ENCODE measurements around the gene ZNF407.
"Not testable (repeated sequence)": the region's sequence is repeated elsewhere in the genome, so short reads cannot be mapped to it uniquely, and the experiment has no call there.

Gene ZNF407

DNA sequence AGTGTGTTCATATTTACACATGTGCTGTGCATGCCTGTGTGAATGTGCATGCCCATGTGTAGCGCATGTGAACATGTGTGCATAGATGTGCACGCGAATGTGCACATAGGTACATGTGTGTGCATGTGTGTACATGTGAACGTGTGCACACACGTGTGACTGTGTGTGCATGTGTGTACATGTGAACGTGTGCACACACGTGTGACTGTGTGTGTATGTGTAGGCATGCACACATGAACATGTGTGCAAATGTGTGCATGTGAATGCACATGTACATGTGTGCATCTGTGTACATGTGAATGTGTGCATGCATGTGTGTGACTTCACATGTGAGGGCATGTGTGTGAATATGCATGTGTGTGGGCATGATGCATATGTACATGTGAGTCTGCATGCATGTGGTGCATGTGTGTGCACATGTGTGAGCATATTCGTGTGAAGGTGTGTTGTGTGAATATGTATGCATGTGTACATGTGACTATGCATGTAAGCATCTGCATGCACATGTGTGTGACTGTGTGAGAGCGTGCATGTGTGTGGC is 488.9 kb downstream of the ZNF407 start:
- in situ Hi-C loops (cut with HindIII; ENCODE audit: low pct_unique_long_range_greater_than_20kb, low sequenced_read_pairs), result no loop called here
- no peak for DNase-seq (ENCODE audit: low read depth in 1 of 2, low spot score in 1 of 2)
- TF ChIP-seq JUND (IDR thresholded peaks at IDR 0.05; ENCODE audit: low read depth), result no peak

DNA sequence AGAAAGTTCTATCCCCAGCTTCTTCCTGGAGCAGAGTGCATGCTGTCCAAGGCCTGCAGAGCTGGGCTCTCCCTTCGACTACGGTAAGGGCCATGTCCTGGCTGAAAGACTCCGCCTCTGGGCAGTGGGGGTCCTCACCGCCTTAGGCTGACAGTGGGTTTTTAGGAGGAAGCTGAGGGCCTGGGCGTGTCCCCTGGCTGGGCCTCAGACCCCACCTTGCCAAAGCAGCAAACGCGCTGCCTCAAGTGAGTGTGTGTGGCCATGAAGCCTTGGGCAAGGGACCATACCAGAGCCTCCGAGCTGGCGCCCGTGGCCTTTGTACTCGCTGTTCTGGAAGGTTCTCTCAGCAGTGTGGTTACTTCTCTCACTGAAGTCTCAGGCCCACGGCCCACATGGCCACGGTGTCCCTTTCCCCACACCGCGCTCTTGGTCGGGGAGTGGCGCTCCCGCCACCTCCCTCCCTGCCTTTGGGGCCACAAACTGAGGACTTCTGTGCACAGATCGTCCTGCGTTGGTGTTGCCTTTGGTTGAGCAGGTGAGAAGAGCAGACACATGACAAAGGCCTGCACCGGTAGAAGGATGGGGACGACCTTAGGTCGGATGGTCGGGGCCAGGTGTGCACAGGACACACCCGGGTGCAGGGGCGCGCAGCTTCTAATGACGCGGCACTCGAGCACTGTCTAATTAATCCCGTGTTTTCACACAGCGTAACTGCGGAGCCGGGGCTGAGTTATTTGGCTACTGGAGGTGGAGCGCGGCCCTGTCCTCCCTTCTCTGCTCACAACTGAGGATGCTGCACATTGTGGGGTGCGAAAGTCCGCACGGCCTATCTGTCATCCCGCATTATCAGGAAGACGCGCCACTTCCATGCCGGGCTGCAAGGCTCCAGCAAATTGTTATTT is 489.7 kb downstream of the ZNF407 start:
- no peak for DNase-seq (ENCODE audit: low read depth in 1 of 2, low spot score in 1 of 2)
- no peak for TF ChIP-seq JUND (IDR thresholded peaks at IDR 0.05; ENCODE audit: low read depth)
- in situ Hi-C loops (cut with HindIII; ENCODE audit: low pct_unique_long_range_greater_than_20kb, low sequenced_read_pairs), result no loop called here

DNA sequence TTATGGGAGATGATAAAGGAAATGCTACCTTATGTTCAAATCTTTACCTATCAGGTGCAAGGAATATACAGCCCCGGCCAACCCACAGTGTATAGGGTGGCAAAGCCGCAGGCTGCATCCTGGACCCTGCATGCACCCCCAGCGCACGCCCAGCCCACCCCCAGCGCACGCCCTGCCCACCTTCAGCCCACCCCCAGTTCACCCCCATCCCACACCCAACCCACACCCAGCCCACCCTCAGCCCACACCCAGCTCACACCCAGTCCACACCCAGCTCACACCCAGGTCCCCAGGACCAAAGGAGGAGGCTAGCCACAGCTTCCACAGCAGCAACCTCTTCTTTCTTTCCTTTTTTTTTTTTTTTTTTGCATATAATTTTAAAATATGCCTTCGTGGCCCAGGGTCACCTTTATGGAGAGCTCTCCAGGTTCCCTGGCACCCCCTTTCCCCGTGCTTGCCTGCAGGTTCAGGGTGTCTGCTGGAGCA is 490.4 kb downstream of the ZNF407 start:
- in situ Hi-C loops (cut with HindIII; ENCODE audit: low pct_unique_long_range_greater_than_20kb, low sequenced_read_pairs), result no loop called here
- no peak for TF ChIP-seq JUND (IDR thresholded peaks at IDR 0.05; ENCODE audit: low read depth)
- no peak for DNase-seq (ENCODE audit: low read depth in 1 of 2, low spot score in 1 of 2)

DNA sequence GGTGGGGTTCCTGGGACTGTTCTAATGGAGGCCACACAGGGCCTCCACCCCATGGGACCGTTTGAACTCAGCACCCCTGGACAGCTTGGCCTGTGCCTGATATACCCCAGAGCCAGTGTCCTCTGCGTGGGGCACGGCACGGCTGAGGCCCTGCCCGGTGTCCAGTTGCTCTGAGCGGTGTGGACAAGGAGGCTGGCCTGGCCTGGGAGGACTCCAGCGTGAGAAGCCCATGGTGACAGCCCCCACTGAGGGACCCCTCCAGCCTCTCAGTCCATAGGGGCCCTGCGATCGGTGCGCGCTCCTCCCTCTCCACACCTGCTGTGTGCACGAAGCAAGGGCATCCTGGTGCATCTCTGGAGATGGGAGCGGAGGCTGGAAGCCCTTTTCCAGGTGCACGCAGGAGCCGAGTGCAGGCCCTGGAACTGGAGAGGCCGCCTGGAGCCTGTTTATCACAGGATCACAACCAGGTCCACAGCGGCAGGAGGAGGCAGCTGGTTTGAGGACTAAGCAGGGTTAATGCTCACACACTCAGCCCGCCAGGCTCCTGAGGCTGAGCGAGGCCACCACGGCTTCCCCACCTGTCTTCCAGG is 491.0 kb downstream of the ZNF407 start:
- in situ Hi-C loops (cut with HindIII; ENCODE audit: low pct_unique_long_range_greater_than_20kb, low sequenced_read_pairs), result no loop called here
- TF ChIP-seq JUND (IDR thresholded peaks at IDR 0.05; ENCODE audit: low read depth), result no peak
- no peak for DNase-seq (ENCODE audit: low read depth in 1 of 2, low spot score in 1 of 2)

DNA sequence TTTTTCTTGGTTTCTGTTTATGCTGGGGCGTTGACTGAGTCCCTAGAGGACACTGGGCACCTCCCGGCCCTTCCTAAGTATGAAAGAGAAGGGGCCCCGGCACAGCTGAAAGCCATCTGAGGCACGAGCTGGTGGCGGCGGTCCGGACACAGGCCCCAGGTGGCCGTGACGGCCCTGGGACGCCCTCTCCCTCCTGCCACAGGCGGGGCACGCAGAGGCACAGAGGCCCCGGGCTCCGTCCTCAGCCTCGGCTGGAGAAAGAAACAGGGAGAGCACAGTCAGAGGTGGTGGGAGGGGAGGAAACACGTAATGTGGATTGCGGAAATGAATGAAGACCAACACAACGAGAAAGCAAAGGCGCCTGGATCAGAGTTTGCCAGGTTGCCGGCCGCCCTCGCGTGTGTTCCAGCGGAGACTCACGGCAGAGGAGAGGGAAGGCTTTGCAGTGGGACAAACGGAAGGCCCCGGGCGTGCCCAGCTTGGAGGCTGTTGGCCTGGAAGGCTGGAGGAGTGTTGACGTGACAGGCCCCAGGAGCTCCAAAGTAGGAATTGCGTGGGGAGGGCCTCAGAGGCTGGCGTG is 492.2 kb downstream of the ZNF407 start:
- in situ Hi-C loops (cut with HindIII; ENCODE audit: low pct_unique_long_range_greater_than_20kb, low sequenced_read_pairs), result no loop called here
- no peak for TF ChIP-seq JUND (IDR thresholded peaks at IDR 0.05; ENCODE audit: low read depth)

DNA sequence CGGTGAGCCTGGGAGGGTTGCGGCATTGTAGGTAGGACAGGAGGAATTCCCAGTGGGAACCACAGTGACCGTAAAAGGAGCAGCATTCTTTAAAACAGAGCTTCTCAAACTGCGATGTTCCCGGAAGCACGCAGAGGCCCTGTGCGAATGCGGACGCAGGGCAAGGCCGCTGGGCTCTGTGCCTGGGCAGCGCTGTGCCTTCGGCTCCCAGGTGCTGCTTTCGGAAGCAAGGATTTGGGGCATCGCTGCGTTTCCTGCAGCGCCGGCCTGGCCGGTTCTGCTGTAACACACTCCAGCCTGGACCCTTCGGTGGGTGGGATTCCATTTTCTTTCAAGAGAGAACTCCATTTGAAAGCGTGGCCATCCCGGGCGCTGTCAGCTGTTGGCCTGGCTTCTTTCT is 492.7 kb downstream of the ZNF407 start:
- TF ChIP-seq JUND (IDR thresholded peaks at IDR 0.05; ENCODE audit: low read depth), result no peak
- in situ Hi-C loops (cut with HindIII; ENCODE audit: low pct_unique_long_range_greater_than_20kb, low sequenced_read_pairs), result no loop called here
- no peak for DNase-seq (ENCODE audit: low read depth in 1 of 2, low spot score in 1 of 2)

More for the DNA sequence above, 492.2 kb downstream of the ZNF407 start:
- no peak for DNase-seq (ENCODE audit: low read depth in 1 of 2, low spot score in 1 of 2)

DNA sequence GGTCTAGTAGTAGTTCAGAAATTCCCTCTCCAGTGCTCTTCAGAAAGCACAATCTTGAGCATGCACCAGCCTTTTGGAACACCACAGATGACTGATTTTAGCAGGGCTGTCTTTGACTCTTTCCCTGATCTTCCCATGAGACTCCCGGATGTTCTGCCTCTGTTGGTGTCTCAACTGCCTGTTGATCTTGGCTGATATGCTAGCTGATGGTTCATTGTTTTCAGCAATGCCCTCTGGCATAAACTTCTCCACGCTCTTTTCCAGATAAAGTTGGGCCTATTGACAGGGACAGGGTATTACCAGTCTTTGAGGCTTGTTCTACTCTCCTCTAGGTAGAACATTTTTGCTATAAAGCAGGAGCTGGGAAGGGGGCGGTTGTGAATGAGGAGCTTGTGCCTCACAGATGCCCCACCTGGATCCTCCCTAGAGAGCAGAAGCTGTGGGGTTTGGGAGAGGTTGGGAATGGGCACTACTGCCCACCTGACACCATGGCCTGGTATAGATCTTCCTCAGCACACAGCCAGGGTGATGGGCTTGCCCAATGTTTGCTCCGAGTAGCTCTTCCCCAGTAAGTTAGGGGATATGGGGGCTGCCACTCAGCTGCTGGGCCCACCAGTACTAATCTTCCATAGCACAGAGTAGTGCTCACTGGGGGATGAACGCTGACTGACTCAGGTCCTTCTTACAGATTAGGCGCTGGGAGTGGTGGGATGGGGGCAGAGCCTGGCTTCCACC is 500.0 kb downstream of the ZNF407 start:
- TF ChIP-seq JUND (IDR thresholded peaks at IDR 0.05; ENCODE audit: low read depth), result no peak
- in situ Hi-C loops (cut with HindIII; ENCODE audit: low pct_unique_long_range_greater_than_20kb, low sequenced_read_pairs), result no loop called here
- DNase-seq (ENCODE audit: low read depth in 1 of 2, low spot score in 1 of 2), result no peak

DNA sequence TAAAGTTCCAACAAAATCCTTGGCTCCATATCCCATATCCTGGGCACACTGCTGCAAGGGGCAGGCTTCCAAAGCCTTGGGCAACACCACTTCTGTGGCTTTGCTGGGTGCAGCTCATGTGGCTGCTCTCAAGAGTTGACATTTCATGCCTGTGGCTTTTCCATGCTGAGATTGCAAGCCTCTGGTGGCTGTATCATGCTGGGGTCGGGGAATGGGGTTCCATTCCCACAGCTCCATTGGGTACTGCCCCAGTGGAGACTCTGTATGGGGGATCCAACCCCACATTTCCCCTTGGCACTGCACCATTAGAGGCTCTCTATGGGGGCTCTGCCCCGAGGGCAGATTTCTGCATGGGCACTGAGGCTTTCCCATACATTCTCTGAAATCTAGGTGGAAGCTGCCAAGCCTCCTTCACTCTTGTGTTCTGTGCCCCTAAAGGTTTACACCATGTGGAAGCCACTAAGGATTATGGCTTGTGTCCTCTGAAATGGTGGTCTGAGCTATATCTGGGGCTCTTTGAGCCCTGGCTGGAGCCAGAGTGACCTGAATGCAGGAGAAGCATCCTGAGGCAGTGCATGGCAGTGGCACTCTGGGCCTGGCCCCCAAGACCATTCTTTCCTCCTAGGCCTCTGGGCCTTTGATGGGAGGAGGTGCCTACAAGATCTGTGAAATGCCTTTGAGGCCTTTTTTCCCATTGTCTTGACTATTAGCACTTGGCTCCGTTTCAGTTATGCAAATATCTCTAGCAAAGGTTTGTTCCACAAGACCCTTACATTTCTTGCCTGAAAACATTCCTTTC is 503.4 kb downstream of the ZNF407 start:
- in situ Hi-C loops (cut with HindIII; ENCODE audit: low pct_unique_long_range_greater_than_20kb, low sequenced_read_pairs), result no loop called here
- DNase-seq (ENCODE audit: low read depth in 1 of 2, low spot score in 1 of 2), result no peak
- no peak for TF ChIP-seq JUND (IDR thresholded peaks at IDR 0.05; ENCODE audit: low read depth)

DNA sequence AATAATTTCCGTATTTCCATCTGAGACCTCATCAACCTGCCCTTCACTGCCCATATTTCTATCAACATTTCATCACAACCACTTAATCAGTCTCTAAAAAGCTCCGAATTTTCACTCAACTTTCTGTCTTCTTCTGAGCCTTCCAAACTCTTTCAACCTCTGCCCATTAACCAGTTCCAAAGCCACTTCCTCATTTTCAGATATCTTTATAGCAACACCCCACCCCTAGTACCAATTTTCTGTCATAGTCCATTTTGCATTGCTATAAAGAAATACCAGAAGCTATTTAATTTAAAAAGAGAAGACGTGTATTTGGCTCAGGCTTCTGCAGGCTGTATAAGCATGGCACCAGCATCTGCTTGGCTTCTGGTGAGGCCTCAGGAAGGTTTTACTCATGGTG is 504.2 kb downstream of the ZNF407 start:
- in situ Hi-C loops (cut with HindIII; ENCODE audit: low pct_unique_long_range_greater_than_20kb, low sequenced_read_pairs), result no loop called here
- DNase-seq (ENCODE audit: low read depth in 1 of 2, low spot score in 1 of 2), result no peak
- TF ChIP-seq JUND (IDR thresholded peaks at IDR 0.05; ENCODE audit: low read depth), result no peak

DNA sequence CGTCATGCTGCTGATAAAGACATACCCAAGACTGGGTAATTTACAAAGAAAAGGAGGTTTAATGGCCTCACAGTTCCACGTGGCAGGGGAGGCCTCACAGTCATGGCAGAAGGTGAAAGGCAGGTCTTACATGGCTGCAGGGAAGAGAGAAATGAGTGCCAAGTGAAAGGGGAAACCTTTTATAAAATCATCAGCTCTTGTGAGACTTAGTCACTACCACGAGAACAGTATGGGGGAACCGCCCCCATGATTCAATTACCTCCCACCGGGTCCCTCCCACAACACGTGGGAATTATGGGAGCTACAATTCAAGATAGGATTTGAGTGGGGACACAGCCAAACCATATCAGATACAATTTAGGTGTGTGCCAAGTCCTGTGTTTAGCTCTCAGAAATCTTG is 506.4 kb downstream of the ZNF407 start:
- in situ Hi-C loops (cut with HindIII; ENCODE audit: low pct_unique_long_range_greater_than_20kb, low sequenced_read_pairs); DNase-seq (ENCODE audit: low read depth in 1 of 2, low spot score in 1 of 2): not testable (repeated sequence)

DNA sequence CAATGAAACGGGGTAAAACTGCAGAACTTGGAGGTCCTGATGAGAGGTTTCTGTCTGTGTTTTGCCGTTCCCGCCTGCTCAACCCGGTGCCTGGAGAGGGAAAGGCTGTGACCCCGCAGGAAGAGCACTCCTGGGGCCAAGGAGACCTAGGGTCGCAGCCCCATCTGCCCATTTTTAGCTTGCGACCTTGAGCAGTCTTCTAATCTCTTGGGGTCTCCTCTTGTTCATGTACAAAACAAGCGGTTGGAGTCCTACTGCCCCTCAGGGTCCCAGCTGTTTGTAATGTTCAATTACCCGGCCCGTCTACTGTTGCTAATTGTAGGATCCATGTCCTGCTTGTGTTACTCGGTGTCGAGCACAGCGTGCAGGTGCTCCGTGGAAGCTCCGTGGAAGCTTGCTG is 506.8 kb downstream of the ZNF407 start:
- no peak for TF ChIP-seq JUND (IDR thresholded peaks at IDR 0.05; ENCODE audit: low read depth)
- DNase-seq (ENCODE audit: low read depth in 1 of 2, low spot score in 1 of 2), result no peak
- in situ Hi-C loops (cut with HindIII; ENCODE audit: low pct_unique_long_range_greater_than_20kb, low sequenced_read_pairs), result no loop called here
